WTC11 (cell line): ENCODE results near the gene PPP1R27. TPM values are rescaled to one million over a fixed set of nuclear protein-coding genes. Genes with fewer than 3 reads are reported as not detected.

ENCODE experiments used
- ATAC-seq: fragments of 200-7000 bp; cut with Tn5 transposase; 2 replicates; pipeline ENCODE4 v1.10.0; 2021; ENCODE audit warnings: mild to moderate bottlenecking, moderate library complexity
- CTCF ChIA-PET: fragments of 300-600 bp; sonication (Branson Sonifier 250); formaldehyde crosslinking; loops from one replicate; lab custom pipeline; 2021; ENCODE audit warnings: antibody characterized with exemption; lab: Charles Lee
- POLR2A ChIA-PET: fragments of 350-600 bp; sonication (Branson Sonifier 250); formaldehyde crosslinking; loops from one replicate; lab custom pipeline; 2021; ENCODE audit warnings: antibody characterized with exemption; lab: Charles Lee
- DNase-seq: peaks from one replicate; pipeline ENCODE4 v3.0.0; 2021; ENCODE audit warnings: low spot score
- H3K27ac Mint-ChIP-seq: 2 replicates; pipeline ENCODE4 v1.8.0; 2021; ENCODE audit warnings: mixed read lengths
- H3K27me3 Mint-ChIP-seq: 2 replicates; pipeline ENCODE4 v1.8.0; 2021; ENCODE audit warnings: low read depth, mild to moderate bottlenecking, moderate library complexity, mixed read lengths
- H3K36me3 Mint-ChIP-seq: 2 replicates; pipeline ENCODE4 v1.8.0; 2021; ENCODE audit warnings: mixed read lengths
- H3K4me1 Mint-ChIP-seq: 2 replicates; pipeline ENCODE4 v1.8.0; 2022; ENCODE audit warnings: mixed read lengths
- H3K4me3 Mint-ChIP-seq: 2 replicates; pipeline ENCODE4 v1.8.0; 2021; ENCODE audit warnings: mild to moderate bottlenecking, moderate library complexity, mixed read lengths
- H3K9me3 Mint-ChIP-seq: 2 replicates; pipeline ENCODE4 v1.8.0; 2021; ENCODE audit warnings: mixed read lengths
- ARID4B ChIP-seq: sonication (generic); formaldehyde crosslinking; IDR thresholded peaks from 2 replicates; pipeline ENCODE4 v1.8.0; 2023; ENCODE audit warnings: missing genetic modification reagents, mild to moderate bottlenecking, borderline replicate concordance
- ATF2 ChIP-seq: sonication (generic); formaldehyde crosslinking; IDR thresholded peaks from 2 replicates; pipeline ENCODE4 v1.8.1; 2022; ENCODE audit warnings: low read depth, missing genetic modification reagents, borderline replicate concordance
- ATF6 ChIP-seq: sonication (generic); formaldehyde crosslinking; IDR thresholded peaks from 2 replicates; pipeline ENCODE4 v1.8.1; 2023; ENCODE audit warnings: mild to moderate bottlenecking, missing genetic modification reagents
- CREB1 ChIP-seq: sonication (generic); formaldehyde crosslinking; IDR thresholded peaks from 2 replicates; pipeline ENCODE4 v1.8.0; 2023; ENCODE audit warnings: mild to moderate bottlenecking, missing genetic modification reagents
- E2F1 ChIP-seq: sonication (generic); formaldehyde crosslinking; IDR thresholded peaks from 2 replicates; pipeline ENCODE4 v1.8.0; 2022; ENCODE audit warnings: mild to moderate bottlenecking, missing genetic modification reagents
- ERG ChIP-seq: fragments of 250-450 bp; sonication (Bioruptor Pico); IDR thresholded peaks from 2 replicates; pipeline ENCODE4 v1.8.0; 2021; ENCODE audit warnings: mild to moderate bottlenecking
- ESRRA ChIP-seq: sonication (generic); formaldehyde crosslinking; IDR thresholded peaks from 2 replicates; pipeline ENCODE4 v1.8.1; 2022; ENCODE audit warnings: mild to moderate bottlenecking, missing genetic modification reagents, borderline replicate concordance
- FOXK1 ChIP-seq: sonication (generic); formaldehyde crosslinking; IDR thresholded peaks from 2 replicates; pipeline ENCODE4 v1.8.0; 2022; ENCODE audit warnings: mild to moderate bottlenecking, moderate library complexity, missing genetic modification reagents
- NFYB ChIP-seq: sonication (generic); formaldehyde crosslinking; conservative IDR thresholded peaks from 2 replicates; pipeline ENCODE4 v1.8.0; 2022; ENCODE audit warnings: low read depth, missing genetic modification reagents
- PRRX2 ChIP-seq: fragments of 250-450 bp; sonication (Bioruptor Pico); IDR thresholded peaks from 2 replicates; pipeline ENCODE4 v1.8.0; 2021; ENCODE audit warnings: mild to moderate bottlenecking
- SMAD4 ChIP-seq: sonication (generic); formaldehyde crosslinking; IDR thresholded peaks from 2 replicates; pipeline ENCODE4 v1.8.0; 2022; ENCODE audit warnings: mild to moderate bottlenecking, missing genetic modification reagents
- TCF7 ChIP-seq: sonication (generic); formaldehyde crosslinking; IDR thresholded peaks from 2 replicates; pipeline ENCODE4 v1.8.0; 2022; ENCODE audit warnings: mild to moderate bottlenecking, low read depth, missing genetic modification reagents, moderate library complexity
- ZBTB21 ChIP-seq: sonication (generic); formaldehyde crosslinking; IDR thresholded peaks from 2 replicates; pipeline ENCODE4 v1.8.1; 2023; ENCODE audit warnings: mild to moderate bottlenecking, missing genetic modification reagents, borderline replicate concordance
- ZNF416 ChIP-seq: fragments of 250-450 bp; sonication (Bioruptor Pico); IDR thresholded peaks from 2 replicates; pipeline ENCODE4 v1.9.0; 2021; ENCODE audit warnings: mild to moderate bottlenecking, inconsistent platforms
- ZNF425 ChIP-seq: fragments of 250-450 bp; sonication (Bioruptor Pico); conservative IDR thresholded peaks from 2 replicates; pipeline ENCODE4 v1.9.0; 2021; ENCODE audit warnings: mild to moderate bottlenecking
- ZNF532 ChIP-seq: fragments of 250-450 bp; sonication (Bioruptor Pico); IDR thresholded peaks from 2 replicates; pipeline ENCODE4 v1.9.0; 2021; ENCODE audit warnings: mild to moderate bottlenecking, borderline replicate concordance
- ZSCAN18 ChIP-seq: fragments of 250-450 bp; sonication (Bioruptor Pico); IDR thresholded peaks from 2 replicates; pipeline ENCODE4 v2.1.2; 2022; ENCODE audit warnings: mild to moderate bottlenecking, moderate library complexity
- total RNA-seq: library from RNA; stranded (reverse); gene quantifications from 3 replicates; pipeline ENCODE4 v1.2.3, GENCODE V29; 2021

The PPP1R27 gene
- total RNA-seq, 1 experiment from 2014 or later, result not detected

- H3K27me3 Mint-ChIP-seq, result no peaks in the 10 kb centered on the region
- H3K27ac Mint-ChIP-seq, result 0 out of 2 replicates have a peak overlapping the region, but pooled peaks have one; percentile 36
- H3K36me3 Mint-ChIP-seq, result no peaks in the 10 kb centered on the region
- DNase-seq (no peak), ATAC-seq (no peak)
- H3K4me3 Mint-ChIP-seq, result no peak overlapping the region
- ChIA-PET POLR2A (no interaction called here), CTCF (no interaction called here)
- TF ChIP-seq SMAD4 (CRISPR knock-in tag) (no peak), ZNF532 (CRISPR knock-in tag) (no peak), ERG (CRISPR knock-in tag) (no peak), ZNF416 (no peak), ZNF425 (CRISPR knock-in tag) (no peak), FOXK1 (no peak), TCF7 (CRISPR knock-in tag) (no peak), ATF2 (no peak), ZBTB21 (no peak)
- H3K9me3 Mint-ChIP-seq, result no peaks in the 10 kb centered on the region
- H3K4me1 Mint-ChIP-seq, result peaks cover 17% of the 10 kb centered on the region
These were observed 5.0 kb downstream of the PPP1R27 start for GRCh38 chr17:81829858-81830257.

GRCh38 chr17:81828656-81829055 lies 6.2 kb downstream of the PPP1R27 start:
- H3K36me3 Mint-ChIP-seq, result no peaks in the 10 kb centered on the region
- POLR2A ChIA-PET, result no interaction called here
- H3K27me3 Mint-ChIP-seq, result no peaks in the 10 kb centered on the region
- TF ChIP-seq ZNF416, result no peak
- TF ChIP-seq ARID4B (CRISPR knock-in tag), result no peak
- no peak for TF ChIP-seq ESRRA (CRISPR knock-in tag)
- TF ChIP-seq NFYB (CRISPR knock-in tag), result no peak
- no peak for TF ChIP-seq CREB1 (CRISPR knock-in tag)
- TF ChIP-seq ZSCAN18 (CRISPR knock-in tag), result no peak
- no peak for TF ChIP-seq ATF6
- TF ChIP-seq E2F1, result no peak
- TF ChIP-seq PRRX2 (CRISPR knock-in tag), result no peak

More at GRCh38 chr17:81828656-81829055, 6.2 kb downstream of the PPP1R27 start:
- no peak for DNase-seq
- H3K27ac Mint-ChIP-seq, result peak overlapping the region; percentile 69
- H3K4me3 Mint-ChIP-seq, result no peak overlapping the region
- CTCF ChIA-PET, result interaction anchor here (0.7 to 2.1 kb wide), 5 partner anchors 12 to 117 kb away, joined by 3 to 6 read pairs (median 3); no protein-coding TSS in a partner anchor
- no peak for ATAC-seq
- H3K4me1 Mint-ChIP-seq, result peaks cover 17% of the 10 kb centered on the region
- no peaks in the 10 kb centered on the region for H3K9me3 Mint-ChIP-seq
